Hematopoietic multipotent progenitor cell treated with erythropoietin and hydrocortisone succinate and interleukin-3 and kit ligand, for 8 days (in vitro differentiated cells): Measurements from ENCODE around the gene GAK.

Experiments used
- DNase-seq: peaks from one replicate; pipeline ENCODE4 v3.0.0-alpha.2; 2015

Gene GAK

GRCh38 chr4:866761-867390 lies 65.2 kb downstream of the GAK start:
- DNase-seq = no peak

GRCh38 chr4:866068-866760 lies 65.9 kb downstream of the GAK start:
- no peak for DNase-seq

DNA sequence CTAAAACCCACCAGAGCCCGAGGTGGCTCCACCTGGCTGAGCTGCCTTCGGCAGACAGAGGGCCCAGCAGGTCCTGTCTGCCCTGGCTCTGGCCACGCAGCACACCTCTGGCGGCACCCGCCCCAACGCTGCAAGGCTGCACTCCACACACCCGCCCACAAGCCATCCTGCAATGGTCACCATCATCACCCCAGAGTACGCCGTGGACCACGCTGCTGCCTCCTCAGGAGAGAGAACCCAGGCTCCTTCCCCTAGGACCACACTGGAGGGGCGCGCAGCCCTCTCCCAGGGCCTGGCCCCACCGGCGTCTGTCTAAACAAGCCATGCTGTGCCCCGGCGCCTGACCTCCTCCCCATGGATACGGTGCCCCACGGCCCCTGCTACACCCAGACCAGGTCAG lies 66.5 kb downstream of the GAK start:
- no peak for DNase-seq

DNA sequence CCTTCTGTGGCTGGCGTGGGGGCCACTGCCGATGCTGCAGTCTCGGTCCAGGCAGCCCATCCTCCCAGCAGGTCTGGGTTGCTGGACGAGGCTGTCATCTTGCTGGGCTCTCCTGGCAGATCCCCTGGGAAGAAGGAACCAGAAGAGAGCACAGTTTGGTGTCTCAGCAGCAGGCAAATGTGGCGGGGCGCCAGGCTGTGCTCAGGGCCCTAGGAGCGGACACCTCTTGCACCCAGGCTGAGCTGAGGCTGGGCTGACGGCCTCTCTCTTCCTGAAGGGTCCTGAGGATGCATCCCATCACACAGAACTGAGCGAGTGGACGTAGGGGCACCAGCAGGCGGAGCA lies 67.0 kb downstream of the GAK start:
- DNase-seq = no peak

GRCh38 chr4:864456-865120 lies 67.5 kb downstream of the GAK start:
- no peak for DNase-seq

- no peak for DNase-seq
These were observed 71.6 kb downstream of the GAK start for GRCh38 chr4:860561-860960.

GRCh38 chr4:859496-859895 lies 72.6 kb downstream of the GAK start:
- no peak for DNase-seq

- DNase-seq = no peak
These were observed 73.2 kb downstream of the GAK start for GRCh38 chr4:858831-859451.

GRCh38 chr4:858041-858481 lies 74.1 kb downstream of the GAK start:
- no peak for DNase-seq

- no peak for DNase-seq
These were observed 74.7 kb downstream of the GAK start for GRCh38 chr4:857461-857860.

- DNase-seq = no peak
These were observed 75.8 kb downstream of the GAK start for GRCh38 chr4:856225-856901.

DNA sequence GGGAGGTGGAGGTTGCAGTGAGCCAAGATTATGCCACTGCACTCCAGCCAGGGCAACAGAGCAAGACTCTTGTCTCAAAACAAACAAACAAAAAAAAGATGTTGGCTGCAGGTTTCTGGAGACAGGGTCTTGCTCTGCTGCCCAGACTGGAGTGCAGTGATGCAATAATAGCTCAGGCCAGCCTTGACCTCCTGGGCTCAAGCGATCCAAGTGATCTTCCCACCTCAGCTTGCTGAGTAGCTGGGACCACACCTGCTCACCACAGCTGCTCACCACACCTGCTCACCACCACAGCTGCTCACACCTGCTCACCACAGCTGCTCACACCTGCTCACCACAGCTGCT lies 76.3 kb downstream of the GAK start:
- DNase-seq = no peak

GRCh38 chr4:854356-854755 lies 77.8 kb downstream of the GAK start:
- DNase-seq = no peak

DNA sequence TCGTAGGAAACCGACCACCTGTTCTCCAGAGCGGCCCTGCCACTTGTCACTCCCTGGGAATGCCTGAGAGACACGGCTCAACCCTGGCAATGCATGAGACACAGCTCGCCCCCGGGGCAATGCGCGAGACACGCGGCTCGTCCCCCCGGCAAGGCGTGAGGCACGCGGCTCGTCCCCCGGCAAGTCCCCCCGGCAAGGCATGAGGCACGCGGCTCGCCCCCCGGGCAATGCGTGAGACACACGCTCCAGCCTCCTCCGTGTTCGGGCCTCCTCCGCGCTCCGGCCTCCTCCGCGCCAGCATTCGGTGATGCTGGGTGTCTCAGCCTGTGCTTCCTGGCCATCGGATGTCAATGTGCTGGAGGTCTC lies 78.7 kb downstream of the GAK start:
- no peak for DNase-seq

DNA sequence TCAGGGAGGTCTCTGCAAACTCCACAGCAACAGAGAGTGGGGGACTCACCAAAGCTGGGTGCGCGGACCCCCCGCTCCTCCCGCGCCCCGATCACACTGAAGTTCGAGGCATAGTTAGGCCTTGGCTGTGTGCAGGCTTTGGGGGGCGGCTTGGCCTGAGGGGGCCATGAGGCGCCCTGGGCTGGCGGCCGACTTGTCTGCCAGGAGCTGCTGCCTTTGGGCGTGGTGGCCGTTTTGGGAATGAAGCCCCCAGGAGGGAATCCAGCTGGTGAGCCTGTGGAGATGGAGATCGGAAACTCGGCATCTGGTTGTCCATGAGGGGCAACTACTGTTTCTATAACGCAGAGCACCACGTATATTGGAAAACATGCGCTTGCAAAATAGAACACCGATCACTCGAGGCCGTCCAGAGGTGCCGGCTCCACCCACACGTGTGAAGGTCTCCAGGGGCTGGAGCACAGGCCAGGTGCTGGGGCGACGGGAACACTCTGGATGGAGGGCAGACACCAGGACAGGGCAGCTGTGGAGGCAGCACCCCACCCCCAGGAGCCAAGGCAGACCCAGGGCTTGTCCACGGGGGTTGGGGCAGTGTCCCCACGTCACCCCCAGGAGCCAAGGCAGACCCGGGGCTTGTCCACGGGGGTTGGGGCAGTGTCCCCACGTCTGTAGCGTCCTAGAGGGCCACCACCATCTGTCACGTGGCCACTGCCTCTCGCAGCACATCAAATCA lies 80.2 kb downstream of the GAK start:
- no peak for DNase-seq

- no peak for DNase-seq
These were observed 81.7 kb downstream of the GAK start for GRCh38 chr4:850323-850945.

DNA sequence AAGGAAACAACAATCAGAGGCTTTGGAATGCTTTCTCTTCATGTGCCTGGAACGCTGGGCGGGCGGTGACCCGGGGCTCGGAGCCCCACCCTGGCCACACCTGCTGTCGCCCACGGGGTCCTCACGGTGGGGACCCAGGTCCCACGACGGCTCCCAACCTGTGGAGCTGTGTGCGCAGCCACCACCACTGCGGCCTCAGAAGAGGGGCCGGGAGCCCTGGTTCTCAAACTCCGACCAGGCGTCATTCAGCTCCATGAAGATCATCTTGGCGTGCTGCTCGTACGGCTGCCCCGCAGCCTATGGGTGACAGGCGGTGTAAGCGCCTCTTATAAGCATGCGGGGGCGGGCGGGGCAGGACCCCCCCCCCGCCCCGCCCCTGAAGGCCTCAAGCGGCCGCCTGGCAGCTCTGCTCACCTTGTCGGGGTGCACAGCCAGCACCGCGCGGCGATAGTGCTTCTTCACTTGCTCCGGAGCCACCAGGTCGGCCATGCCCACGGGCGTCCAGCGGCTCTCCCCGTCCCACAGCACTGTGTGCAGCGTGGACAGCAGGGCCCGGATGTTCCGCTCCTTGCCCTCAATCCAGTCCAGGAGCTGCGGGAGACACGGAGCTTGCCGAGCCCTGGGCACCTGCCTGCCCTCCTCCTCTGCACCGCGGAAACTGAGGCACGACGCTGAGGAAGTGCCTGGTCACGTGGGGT lies 82.5 kb downstream of the GAK start:
- DNase-seq = no peak

GRCh38 chr4:848803-849477 lies 83.2 kb downstream of the GAK start:
- no peak for DNase-seq

DNA sequence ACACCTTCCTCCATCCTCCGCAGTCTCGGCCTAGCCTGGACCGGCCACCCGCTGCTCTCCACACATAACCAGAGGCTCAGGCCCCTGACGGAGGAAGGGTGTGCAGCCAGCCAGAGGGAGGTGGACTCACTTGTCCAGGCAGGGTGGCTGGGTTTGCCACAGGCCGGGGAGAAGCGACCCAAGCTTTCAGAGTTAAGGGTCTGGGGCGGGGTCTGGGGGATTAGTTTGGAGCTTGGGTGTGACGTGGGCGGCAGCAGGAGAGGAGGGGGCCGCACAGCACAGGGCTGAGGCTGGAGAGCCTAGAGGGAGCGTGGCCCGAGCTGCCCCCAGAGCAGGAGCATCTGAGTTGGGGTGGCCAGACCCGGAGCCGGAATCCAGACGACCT lies 83.8 kb downstream of the GAK start:
- no peak for DNase-seq

DNA sequence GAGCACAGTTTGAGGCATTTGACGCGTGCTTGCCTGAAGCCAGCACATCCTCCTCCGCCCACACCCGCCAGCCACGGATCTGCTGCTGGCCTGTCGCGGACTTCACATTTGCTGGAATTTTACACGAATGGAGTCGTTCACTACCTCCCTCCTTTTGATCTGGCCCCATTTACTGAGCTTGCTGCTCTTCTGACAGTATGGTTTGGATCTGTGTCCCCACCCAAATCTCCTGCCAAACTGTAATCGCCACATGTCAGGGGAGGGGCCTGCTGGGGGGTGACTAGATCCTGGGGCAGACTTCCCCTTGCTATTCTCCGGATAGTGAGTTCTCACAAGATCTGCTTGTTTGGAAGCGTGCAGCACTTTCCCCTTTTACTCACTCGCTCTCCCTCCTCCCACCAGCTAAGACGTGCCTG lies 86.3 kb downstream of the GAK start:
- DNase-seq = no peak

DNA sequence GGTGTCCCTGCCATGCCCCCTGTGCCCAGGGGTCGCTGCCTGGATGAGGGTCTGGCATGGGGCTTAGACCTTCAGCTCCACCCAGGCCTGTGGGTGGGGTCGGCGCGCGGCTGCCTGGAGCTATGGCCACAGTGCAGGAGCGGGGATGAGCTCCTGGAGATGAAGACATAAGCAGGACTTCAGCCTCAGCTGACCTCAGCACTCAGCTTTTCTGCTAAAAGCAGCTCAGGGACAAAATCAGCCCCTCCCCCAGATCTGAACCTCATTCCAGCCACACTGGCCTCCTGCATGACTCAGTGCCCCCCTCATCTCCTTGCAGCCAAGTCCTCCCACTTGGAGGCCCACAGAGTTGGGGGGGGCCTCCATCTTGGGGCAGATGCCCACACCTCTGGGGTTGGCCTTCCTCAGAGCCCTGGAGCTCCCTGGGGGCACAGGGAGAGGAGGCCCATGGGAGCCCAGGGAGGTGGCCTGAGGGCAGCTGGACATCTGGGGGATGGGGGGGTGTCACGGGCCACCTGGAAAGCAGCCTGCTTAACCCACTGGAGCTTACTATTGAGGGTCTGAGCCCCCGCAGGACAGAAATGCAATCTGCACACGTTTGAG lies 86.8 kb downstream of the GAK start:
- no peak for DNase-seq
